Measurements from ENCODE around the gene ZNF778. TPM values are rescaled to one million over a fixed set of nuclear protein-coding genes. Genes with fewer than 3 reads are reported as not detected.

Gene ZNF778
- total RNA-seq = 13.6 and 14.0 TPM in 2 replicates

DNA sequence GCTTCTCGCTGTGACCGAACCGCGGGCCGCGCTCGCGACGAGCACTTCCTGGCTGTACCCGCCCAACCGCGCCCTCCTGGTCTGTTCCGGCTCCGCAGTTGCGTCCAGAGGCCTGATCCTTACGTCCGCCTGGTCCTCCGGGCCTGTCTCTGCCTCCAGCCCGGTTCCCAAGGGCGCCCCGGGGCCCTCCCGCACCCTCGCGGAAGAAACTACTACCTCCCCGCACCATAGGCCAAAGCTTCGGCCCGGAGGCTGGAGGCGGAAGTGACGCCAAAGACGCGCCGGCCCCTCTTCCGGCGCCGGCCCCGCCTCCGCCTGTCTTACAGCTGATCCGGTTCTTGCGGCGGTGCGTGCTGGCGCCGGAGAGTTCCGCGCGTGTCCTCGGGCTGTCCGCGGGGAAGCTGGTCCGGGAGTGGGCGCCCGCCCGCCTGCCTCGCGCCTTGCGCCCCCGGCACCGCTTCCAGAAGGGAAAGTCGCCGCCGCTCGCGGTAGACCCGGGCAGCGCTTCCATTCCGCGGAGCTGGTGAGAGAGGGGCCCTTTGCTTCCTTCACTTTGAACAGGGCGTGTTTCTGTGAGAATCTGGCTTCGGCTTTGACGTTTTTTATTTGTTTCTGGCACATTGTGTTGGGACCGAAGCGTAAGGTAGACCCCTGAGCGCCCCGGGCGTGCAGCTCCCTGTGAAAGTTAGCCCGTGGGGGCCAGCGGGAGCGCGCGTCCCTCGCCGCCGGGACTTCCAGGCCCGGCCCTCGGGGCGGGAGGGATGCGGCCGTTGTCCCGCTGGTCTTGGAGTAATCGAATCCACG is at the start of gene ZNF778:
ZNF778 (plus strand) TSS at position 316 of the 804 bp plus-strand sequence. CDS start 3,425 bp downstream, outside the sequence.

DNA sequence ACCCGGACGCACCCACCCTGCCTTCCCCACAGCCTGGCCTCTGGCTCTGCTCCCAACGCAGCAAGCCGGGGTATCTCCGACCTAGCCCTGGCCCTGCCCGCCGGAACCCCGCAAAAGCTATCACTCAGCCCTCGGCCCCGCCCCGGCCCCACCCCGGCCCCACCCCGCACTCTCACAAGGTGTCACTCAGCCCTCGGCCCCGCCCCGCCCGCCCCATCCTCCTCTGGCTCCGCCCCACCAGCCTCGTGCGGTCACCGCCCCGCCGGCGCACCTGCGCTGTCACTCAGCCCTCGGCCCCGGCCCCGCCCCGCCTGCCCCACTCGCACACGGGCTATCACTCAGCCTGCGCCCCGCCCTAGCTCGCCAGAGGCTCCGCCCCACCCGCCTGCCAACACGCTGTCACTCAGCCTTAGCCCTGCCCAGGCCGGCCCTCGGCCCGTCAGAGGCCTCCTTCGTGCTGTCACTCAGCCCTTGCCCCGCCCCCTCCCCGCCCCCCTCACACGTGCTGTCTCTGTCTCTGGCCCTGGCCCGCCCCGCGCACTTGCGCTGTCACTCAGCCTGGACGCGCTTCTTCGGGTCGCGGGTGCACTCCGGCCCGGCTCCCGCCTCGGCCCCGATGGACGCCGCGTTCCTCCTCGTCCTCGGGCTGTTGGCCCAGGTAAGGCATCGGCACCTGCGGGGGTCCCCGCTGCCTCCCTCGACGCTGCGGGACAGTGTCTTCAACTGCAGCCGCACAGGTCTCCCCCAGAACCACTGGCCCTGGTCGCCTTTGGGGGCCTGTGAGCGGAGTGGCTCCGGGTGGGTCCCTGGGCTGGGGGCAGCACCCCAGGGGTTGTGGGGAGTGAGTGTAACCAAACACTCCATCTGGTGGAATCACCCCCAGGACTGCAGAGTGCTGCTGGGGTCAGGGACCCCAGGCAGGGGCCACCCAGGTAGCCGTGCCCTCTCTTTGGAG is 46.0 kb upstream of the ZNF778 start, which contains the start of gene CDH15:
CDH15 (plus strand) TSS at position 533 of the 955 bp plus-strand sequence; CDS start at position 617, 84 bp downstream.

DNA sequence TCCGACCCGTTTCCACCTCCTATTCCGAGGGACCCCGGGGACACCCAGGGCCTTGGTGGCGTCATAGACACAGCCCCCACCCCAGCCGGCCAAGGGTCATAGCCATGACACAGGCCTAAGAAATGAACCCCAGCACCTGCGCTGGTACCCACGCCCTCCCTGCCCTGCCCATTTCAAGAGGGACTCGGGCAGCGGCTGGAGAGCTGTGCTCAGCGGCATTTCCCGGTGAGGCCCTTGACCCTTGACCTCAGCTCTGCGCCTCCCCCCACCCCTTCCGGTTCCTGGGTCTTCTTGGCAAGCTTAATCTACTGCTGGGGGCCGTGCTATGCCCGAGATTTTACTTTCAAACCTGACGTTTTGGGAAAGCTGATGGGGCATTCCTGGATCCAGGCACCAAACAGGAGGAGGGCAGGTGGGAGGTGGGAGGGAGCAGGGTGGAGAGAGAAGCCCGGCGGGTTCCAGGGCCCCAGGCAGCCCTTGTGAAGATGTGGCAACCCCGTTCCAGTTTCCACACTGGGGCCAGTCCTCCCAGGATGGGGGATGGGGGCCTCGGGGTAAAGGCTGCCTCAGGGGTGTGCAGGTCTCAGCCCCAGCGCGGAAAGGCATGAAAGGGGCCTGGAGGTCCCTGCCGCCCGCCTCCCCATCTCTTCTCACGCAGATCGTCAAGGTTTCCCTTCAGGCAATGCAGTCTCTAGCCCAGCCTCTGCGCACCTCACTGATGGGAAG is 17.2 kb upstream of the ZNF778 start, which contains the start of gene SLC22A31:
SLC22A31 (minus strand) TSS at position 414 of the 726 bp plus-strand sequence; CDS start at position 378, 36 bp downstream.

Other genes starting within 250 kb of the ZNF778 start
- gene CBFA2T3, start 240.5 kb upstream of the ZNF778 start, total RNA-seq = under 0.01 and 0.16 TPM in 2 replicates
- 25.3 and 34.1 TPM in 2 replicates for gene ACSF3, start 123.9 kb upstream of the ZNF778 start, total RNA-seq
- gene CDH15, start 46.0 kb upstream of the ZNF778 start, total RNA-seq = 0.12 and 0.32 TPM in 2 replicates
- gene SLC22A31, start 17.2 kb upstream of the ZNF778 start, total RNA-seq = not detected in 2 replicates

All from hair follicle dermal papilla cell (primary cell).